Measurements from ENCODE around the gene CDC14B. TPM values are rescaled to one million over a fixed set of nuclear protein-coding genes. Genes with fewer than 3 reads are reported as not detected.

Gene CDC14B
- total RNA-seq, 4 donors from 2014 or later: 9.7 to 40.5 (median 20.6) TPM

DNA sequence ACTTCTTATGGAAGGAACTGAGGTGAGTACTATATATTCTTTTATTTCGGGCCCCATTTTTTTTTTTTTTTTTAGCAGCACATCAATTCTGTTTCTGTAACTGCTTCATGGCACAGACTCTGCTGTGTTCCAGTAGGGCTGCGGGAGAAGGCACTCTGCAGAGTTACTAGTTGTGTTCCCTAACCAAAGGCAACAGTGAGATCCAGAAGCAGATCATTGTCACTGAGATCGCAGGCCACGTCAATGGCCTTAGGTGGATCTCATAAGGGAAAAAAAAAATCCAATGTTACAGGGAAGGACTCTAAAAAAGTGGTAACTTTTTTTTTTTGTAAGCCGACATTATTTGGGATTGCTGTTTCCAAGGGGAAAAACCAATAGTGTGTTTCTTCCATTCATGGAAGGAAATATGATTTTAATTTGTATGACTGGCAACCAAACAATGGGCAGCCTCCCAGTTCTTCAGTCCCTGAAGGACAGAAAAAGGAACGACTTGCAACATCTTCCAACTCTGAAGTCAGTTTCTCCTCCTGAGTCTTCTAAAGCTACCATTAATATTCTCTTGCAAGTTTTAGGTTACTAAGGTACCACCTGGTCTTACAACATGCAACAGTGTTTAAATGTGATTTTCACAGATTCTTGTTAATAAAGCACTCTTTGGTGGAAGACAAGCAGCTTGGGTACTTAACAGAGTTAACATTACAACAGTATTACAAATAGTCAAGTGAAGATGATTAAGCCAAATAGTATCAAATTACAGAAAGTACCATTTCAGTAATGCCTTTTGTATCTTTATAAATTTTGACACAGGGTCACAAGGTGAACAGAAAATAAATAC lies 116.9 kb downstream of the CDC14B start:
- no peaks in the 10 kb centered on the region for H3K9me3 ChIP-seq
- H3K27me3 ChIP-seq: no peaks in the 10 kb centered on the region
- no peak overlapping the region for H3K27ac ChIP-seq
- no peak for DNase-seq
- H3K36me3 ChIP-seq: no peaks in the 10 kb centered on the region
- H3K4me3 ChIP-seq: no peak overlapping the region
- TF ChIP-seq, protein P1, sequence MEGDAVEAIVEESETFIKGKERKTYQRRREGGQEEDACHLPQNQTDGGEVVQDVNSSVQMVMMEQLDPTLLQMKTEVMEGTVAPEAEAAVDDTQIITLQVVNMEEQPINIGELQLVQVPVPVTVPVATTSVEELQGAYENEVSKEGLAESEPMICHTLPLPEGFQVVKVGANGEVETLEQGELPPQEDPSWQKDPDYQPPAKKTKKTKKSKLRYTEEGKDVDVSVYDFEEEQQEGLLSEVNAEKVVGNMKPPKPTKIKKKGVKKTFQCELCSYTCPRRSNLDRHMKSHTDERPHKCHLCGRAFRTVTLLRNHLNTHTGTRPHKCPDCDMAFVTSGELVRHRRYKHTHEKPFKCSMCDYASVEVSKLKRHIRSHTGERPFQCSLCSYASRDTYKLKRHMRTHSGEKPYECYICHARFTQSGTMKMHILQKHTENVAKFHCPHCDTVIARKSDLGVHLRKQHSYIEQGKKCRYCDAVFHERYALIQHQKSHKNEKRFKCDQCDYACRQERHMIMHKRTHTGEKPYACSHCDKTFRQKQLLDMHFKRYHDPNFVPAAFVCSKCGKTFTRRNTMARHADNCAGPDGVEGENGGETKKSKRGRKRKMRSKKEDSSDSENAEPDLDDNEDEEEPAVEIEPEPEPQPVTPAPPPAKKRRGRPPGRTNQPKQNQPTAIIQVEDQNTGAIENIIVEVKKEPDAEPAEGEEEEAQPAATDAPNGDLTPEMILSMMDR (IDR thresholded peaks at IDR 0.05): no peak
- TF ChIP-seq POLR2A (IDR thresholded peaks at IDR 0.05): no peak
- intact Hi-C loops (cut with DNase I; ENCODE audit: low total_unique reads): no loop called here
- H3K4me1 ChIP-seq: no peaks in the 10 kb centered on the region

DNA sequence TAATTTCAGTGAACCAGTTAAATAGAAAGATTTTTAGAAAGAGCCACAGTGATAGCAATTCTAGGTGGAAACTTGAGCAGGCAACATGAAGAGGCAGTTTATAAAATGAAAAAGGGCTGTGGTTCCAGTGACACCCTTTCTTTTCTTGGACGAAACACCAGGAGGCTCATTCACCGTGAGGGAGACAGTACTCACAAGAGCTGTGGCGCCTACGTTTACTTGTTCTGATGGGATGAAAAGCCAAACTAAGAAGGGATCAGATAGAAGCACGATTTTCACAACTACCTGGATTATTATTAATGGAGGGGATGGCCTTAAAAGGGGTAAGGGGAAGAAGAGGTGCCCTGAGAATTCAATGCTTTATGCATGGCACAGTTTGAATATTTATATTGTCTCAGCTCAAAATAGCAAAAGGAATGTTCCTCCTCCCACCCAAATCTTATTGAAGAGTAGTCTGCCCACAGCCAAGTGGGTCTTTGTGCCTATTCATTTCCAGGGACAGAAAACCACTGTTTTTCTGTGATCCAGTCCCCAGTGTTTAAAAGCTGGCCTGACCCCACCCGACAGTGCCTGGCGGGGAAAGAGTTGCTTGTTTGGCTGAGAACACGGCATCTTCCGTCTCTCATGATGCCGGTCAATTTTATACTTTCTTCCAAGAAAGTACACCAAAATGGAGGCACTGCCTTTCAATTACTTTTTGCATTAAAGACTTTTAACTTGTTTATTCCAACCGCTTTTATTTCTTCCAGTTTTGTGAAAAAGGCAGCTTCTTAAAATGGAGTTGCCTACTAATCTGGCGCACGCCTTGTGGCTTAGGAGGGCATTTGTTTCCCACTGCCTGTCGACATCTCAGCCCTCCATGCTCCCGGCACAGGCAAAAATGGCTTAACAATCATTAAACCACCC lies 117.8 kb downstream of the CDC14B start:
- DNase-seq: no peak
- no peak overlapping the region for H3K27ac ChIP-seq

DNA sequence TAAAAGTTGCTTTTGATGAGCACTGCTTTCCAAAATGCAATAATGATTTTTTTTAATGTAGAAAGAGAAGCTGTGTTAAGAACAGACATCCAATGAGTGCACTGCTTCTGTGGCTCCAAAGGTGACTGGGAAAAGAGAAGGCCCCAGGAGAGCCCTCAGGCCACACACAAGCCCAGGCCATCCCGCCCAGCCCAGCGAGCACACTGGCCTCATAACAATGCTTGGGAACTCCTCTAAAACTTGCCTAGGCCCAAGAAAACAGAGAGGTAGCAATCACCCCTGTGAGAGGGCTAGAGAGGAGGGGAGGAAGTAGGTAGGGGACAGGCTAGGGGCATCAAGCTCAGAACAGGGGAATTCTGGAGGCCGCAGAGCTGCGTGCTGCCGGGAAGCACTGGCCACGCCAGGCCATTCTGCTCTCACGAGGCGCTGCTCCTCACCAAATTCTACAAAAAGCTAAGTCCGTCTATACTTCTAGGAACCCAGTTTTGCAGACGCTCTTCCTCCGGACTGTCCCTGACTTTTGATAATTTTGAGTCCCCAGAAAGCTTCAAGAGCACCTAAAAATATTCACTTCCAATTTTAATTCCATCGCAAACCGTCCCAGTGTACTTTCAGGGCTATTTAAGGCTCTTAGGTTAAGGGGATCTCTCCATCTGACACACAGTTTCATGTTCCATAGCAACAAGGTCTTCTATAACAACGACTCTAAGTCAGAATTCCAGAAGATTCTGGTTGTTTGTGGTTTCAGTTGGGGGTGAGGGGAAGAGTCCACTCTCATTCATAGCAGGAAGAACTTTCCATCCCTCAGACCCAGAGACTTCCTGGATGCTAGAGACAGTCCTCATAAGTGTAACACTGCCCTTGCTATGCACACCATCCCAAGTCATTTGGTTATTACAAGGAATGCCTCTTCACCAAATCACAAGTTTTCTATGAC lies 118.7 kb downstream of the CDC14B start:
- intact Hi-C loops (cut with DNase I; ENCODE audit: low total_unique reads): no loop called here
- no peak for DNase-seq
- H3K27ac ChIP-seq: no peak overlapping the region
- TF ChIP-seq, protein P1 (IDR thresholded peaks at IDR 0.05): no peak
- no peak for TF ChIP-seq POLR2A (IDR thresholded peaks at IDR 0.05)
- H3K27me3 ChIP-seq: no peaks in the 10 kb centered on the region
- H3K9me3 ChIP-seq: no peaks in the 10 kb centered on the region
- H3K4me3 ChIP-seq: no peak overlapping the region
- no peaks in the 10 kb centered on the region for H3K4me1 ChIP-seq
- no peaks in the 10 kb centered on the region for H3K36me3 ChIP-seq

More for the DNA sequence above, 117.8 kb downstream of the CDC14B start:
- H3K4me1 ChIP-seq: no peaks in the 10 kb centered on the region
- H3K9me3 ChIP-seq: no peaks in the 10 kb centered on the region
- no peaks in the 10 kb centered on the region for H3K27me3 ChIP-seq
- no peaks in the 10 kb centered on the region for H3K36me3 ChIP-seq
- intact Hi-C loops (cut with DNase I; ENCODE audit: low total_unique reads): no loop called here
- H3K4me3 ChIP-seq: no peak overlapping the region
- TF ChIP-seq, protein P1 (IDR thresholded peaks at IDR 0.05): no peak
- TF ChIP-seq POLR2A (IDR thresholded peaks at IDR 0.05): no peak

DNA sequence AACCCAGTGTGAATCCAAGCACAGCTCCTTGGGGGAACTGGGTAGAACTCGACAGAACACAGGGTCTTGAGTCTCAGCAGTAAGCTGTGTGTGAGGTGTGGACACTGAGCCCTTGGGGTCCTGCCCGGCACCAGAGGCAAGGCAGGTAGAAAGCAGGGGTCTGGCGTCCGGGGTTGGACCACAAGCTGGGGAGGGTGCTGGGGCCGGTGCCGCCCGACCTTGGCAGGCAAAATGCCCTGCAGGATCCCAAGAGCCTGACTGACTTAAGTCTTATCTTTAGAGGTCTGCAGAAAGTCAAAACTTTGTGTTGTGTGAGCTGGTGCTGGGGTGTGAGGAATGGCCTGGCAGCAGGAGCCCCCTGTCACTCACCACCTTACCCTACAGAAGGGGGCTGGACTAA lies 120.4 kb downstream of the CDC14B start:
- TF ChIP-seq, protein P1 (IDR thresholded peaks at IDR 0.05): no peak
- TF ChIP-seq POLR2A (IDR thresholded peaks at IDR 0.05): no peak
- Histone ChIP-seq H3K27ac (no peak overlapping the region), H3K4me3 (no peak overlapping the region), H3K27me3 (no peaks in the 10 kb centered on the region), H3K36me3 (no peaks in the 10 kb centered on the region), H3K9me3 (no peaks in the 10 kb centered on the region), H3K4me1 (no peaks in the 10 kb centered on the region)
- DNase-seq: no peak
- intact Hi-C loops (cut with DNase I; ENCODE audit: low total_unique reads): no loop called here
